Stimulated activated CD4-positive, alpha-beta T cell treated with anti-CD3 and anti-CD28 coated beads, Interleukin-4, amount 100 ng/mL, for 1 hour (primary cell): ENCODE results near the gene UTY.
"Not testable (repeated sequence)": the region's sequence is repeated elsewhere in the genome, so short reads cannot be mapped to it uniquely, and the experiment has no call there.

Experiments
- DNase-seq: peaks from one replicate; pipeline ENCODE4 v3.0.0-alpha.2; 2020

The UTY gene

GRCh38 chrY:13296176-13296890 is 183.5 kb downstream of the UTY start:
- no peak for DNase-seq

DNA sequence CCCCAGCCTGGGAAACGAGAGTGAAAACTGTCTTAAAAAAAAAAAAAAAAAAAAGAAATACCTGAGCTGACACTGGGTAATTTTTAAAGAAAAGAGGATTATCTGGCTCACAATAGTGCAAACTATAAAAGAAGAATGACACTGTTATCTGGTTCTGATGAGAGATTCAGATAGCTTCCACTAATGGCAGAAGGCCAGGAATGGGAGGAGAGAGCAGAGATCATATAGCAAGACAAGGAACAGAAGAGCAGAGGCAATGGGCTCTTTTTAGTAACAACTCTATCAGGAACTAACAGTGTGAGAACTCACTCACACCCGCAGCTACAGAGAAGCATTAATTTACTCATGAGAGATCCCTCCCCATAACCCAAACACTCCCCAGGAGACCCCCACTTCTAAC is 184.8 kb downstream of the UTY start:
- no peak for DNase-seq

- DNase-seq: no peak
Measured at GRCh38 chrY:13291199-13291598, 188.6 kb downstream of the UTY start.

- DNase-seq: not testable (repeated sequence)
Measured at GRCh38 chrY:13282151-13283054, 197.4 kb downstream of the UTY start.

DNA sequence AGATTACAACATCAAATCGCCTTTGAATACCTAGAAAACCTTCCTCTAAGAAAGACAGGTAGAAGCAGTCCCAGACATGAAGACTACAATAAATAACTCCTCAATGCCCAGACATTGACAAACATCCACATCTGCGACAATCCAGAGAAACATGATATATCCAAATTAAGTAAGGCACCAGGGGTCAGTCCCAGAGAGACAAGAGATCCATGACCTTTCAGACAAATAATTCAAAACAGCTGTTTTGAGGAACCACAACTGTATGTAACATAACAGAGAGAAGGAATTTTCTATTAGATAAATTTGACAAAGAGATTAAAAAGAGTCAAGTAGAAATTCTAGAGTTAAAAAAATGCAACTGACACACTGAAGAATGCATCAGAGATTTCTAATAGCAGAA is 200.3 kb downstream of the UTY start:
- DNase-seq: no peak

GRCh38 chrY:13271706-13272105 is 208.1 kb downstream of the UTY start:
- DNase-seq: no peak

DNA sequence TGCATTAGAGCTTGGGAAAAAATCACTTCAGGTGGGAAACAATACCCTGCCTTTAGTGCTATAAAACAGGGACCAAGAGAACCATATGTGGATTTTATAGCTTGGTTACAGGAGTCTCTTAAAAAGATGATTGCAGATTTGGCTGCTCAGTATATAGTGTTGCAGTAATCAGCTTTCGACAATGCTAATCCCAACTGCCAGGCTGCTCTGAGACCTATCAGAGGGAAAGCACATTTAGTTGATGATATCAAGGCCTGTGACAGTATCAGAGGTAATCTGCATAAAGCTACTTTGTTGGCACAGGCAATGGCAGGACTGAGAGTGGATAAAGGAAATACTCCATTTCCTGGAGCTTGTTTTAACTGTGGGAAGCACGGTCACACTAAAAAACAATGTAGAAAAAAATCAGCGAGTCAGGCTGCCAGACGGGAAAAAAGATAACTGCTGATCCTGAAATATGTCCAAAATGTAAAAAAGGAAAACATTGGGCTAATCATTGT is 225.8 kb downstream of the UTY start:
- DNase-seq: not testable (repeated sequence)

DNA sequence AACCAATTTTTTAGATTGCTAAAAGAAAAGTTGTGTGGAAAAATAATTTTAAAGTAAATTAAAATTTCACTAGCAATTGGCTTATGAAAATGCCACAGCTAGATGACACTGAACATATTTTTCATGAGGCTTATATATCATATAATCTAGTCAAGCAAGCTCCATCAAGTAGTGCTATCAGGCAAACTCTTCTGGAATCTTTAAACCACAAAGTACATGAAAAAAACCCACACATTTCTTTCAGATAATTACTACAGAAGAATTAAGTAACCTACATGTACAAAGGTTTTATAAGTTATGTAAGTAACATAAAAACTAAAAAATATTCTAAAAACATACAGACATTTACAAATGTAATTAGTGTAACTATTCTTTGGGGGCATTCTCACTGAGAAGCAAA is 229.4 kb downstream of the UTY start:
- DNase-seq: no peak

DNA sequence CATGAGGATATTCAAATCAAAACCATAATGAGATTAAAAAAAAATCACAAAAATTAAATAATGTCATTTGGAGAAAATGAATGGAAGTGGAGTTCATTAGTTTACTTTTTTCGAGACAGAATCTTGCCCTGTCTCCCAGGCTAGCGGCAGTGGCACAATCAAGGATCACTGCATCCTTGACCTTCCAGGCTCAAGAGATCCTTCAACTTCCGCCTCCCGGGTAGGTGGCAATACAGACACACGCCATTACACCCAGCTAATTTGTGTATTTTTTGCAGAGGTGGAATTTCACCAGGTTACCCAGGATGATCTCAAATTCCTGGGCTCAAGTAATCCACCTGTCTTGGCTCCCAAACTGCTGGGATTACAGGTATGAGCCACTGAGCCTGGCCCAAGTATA is 236.1 kb downstream of the UTY start:
- DNase-seq: no peak

DNA sequence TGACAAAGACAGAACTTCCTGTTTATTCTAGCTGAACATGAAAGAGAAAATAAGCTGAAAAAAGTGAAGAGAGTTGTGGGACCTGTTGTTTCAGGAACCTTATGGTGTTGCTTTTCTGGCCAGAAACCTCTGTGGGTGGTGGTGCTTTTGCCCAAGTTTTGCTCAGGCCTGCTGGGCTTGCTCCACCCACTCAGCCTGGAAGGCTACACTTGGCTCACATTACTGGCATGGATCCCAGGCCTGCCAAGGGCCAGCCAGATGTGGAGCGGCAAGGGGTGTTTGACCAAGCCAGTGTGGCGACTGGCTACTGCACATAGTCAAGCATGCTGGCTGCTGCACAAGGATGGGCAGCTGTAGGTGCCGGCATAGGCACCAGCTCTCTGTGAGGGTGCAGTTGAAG is 245.9 kb downstream of the UTY start:
- no peak for DNase-seq

DNA sequence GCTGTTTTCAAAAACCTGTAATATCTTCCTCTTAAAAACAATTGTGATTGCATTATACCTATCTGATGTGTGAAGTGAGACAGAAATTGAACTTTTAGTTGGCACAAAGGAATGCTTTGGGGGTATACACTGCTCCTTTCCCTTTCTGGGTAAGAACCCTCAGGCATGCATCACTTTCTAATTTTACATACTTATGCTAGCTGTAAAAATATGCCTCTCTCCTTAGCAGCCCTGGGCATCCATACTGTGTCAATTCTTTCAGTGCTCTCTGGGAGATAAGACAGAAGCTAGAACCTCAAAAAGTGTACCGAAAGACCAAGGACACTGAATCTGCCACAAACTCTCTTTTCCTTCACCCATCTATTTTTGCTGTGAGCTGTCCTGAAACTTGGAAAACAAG is 246.7 kb downstream of the UTY start:
- DNase-seq: no peak

DNA sequence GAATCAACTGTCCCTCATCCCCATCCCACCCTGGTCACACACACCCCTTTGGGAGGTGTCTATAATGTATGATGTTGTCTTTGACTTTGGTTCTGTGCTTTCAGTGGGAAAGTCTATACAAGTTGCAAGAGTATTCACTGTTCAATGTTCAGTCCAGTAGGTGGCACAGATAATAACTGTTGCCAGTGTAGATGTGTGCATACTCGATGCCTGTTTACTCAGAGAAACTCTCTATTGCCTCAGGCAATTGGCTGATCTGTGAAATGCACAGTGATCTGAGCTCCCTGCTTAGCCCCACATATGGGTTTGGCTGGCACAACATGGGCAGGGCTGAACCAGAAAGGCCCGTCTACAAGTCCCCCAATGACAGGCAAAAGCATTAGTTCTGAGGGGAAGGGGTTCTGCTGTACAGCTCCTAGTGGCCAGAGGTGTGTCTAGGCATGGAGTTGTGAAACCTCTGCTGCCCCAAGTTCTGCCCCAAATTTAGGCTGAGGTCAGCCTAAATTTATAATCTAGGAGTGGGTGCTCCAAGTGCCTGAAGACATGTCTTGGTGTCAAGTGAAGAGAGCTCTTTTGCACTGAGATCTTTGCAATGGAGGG is 252.4 kb downstream of the UTY start:
- DNase-seq: no peak

- no peak for DNase-seq
Measured at GRCh38 chrY:13210961-13211646, 268.7 kb downstream of the UTY start.

DNA sequence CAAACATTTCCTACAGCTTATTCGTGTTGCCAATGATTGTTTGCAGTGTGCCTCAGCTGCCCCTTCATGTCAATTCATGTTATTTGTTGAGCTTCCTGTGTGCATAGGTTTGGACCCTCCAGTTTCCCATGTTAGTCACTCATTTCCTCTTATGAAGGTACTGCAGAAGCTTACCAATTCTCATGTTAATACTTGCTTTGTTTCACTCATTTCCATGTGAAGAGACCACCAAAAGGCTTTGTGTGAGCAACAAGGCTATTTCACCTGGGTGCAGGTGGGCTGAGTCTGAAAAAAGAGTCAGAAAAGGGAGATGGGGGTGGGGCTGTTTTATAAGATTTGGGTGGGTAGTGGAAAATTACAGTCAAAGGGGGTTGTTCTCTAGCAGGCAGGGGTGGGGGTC is 274.6 kb downstream of the UTY start:
- no peak for DNase-seq
